Smooth muscle cell (in vitro differentiated cells): ENCODE measurements around the gene KCTD8. TPM values are rescaled to one million over a fixed set of nuclear protein-coding genes. Genes with fewer than 3 reads are reported as not detected.
"Not testable (repeated sequence)": the region's sequence is repeated elsewhere in the genome, so short reads cannot be mapped to it uniquely, and the experiment has no call there.

ENCODE experiments used
- DNase-seq: peaks from one replicate; lab custom pipeline; 2025; ENCODE audit not compliant: unreplicated experiment; lab: John Stamatoyannopoulos, UW
- H2AFZ ChIP-seq: fragments of 200-600 bp; sonication (generic); 2 replicates; pipeline ENCODE4 v1.6.0; 2016; ENCODE audit warnings: antibody characterized with exemption, low read depth, mild to moderate bottlenecking
- H3F3A ChIP-seq: fragments of 200-600 bp; sonication (generic); 2 replicates; pipeline ENCODE4 v1.6.0; 2017; ENCODE audit warnings: antibody characterized with exemption, low read depth
- H3K27ac ChIP-seq: fragments of 200-600 bp; sonication (generic); 2 replicates; pipeline ENCODE4 v1.5.1; 2016; ENCODE audit warnings: low read depth, mild to moderate bottlenecking
- H3K27me3 ChIP-seq: fragments of 200-600 bp; sonication (generic); 2 replicates; pipeline ENCODE4 v1.6.1; 2016; ENCODE audit warnings: low read depth, mild to moderate bottlenecking
- H3K36me3 ChIP-seq: fragments of 200-600 bp; sonication (generic); 2 replicates; pipeline ENCODE4 v1.5.1; 2016; ENCODE audit warnings: low read depth
- H3K4me1 ChIP-seq: fragments of 200-600 bp; sonication (generic); 2 replicates; pipeline ENCODE4 v1.5.1; 2016; ENCODE audit warnings: low read depth
- H3K4me2 ChIP-seq: fragments of 200-600 bp; sonication (generic); 2 replicates; pipeline ENCODE4 v1.6.0; 2016; ENCODE audit warnings: mild to moderate bottlenecking
- H3K4me3 ChIP-seq: fragments of 200-600 bp; sonication (generic); 2 replicates; pipeline ENCODE4 v1.5.1; 2016; ENCODE audit warnings: mild to moderate bottlenecking
- H3K79me2 ChIP-seq: fragments of 200-600 bp; sonication (generic); 2 replicates; pipeline ENCODE4 v1.6.0; 2016; ENCODE audit warnings: low read depth, mild to moderate bottlenecking
- H3K9ac ChIP-seq: fragments of 200-600 bp; sonication (generic); 2 replicates; pipeline ENCODE4 v1.6.0; 2016; ENCODE audit warnings: low read depth
- H3K9me3 ChIP-seq: fragments of 200-600 bp; sonication (generic); replicated peaks from 2 replicates; pipeline ENCODE4 v1.5.1; 2016; ENCODE audit warnings: low read depth
- H4K20me1 ChIP-seq: fragments of 200-600 bp; sonication (generic); 2 replicates; pipeline ENCODE4 v1.6.0; 2016; ENCODE audit warnings: low read depth
- WGBS: methylation state at CpG from one replicate; pipeline ENCODE4 v1.1.7; 2016; ENCODE audit warnings: low lambda C conversion rate; 5-methylcytosine and 5-hydroxymethylcytosine counted together
- polyA plus RNA-seq: library from polyadenylated mRNA; unstranded; fragments of >200 nt; fragmentation: Nextera tagmentation; extraction: Ambion mirVana; gene quantifications from 2 replicates; pipeline ENCODE4 v1.2.1, GENCODE V29; 2016
- total RNA-seq: library from RNA; depleted of rRNA; stranded (reverse); fragments of >200 nt; gene quantifications from 2 replicates; pipeline ENCODE4 v1.2.3, GENCODE V29; 2014
- TF ChIP-seq, protein P1 (sequence below): fragments of 200-600 bp; sonication (generic); IDR thresholded peaks from 2 replicates; pipeline ENCODE4 v1.5.1; 2017; ENCODE audit warnings: borderline replicate concordance, mild to moderate bottlenecking, antibody characterized with exemption; ENCODE audit not compliant: insufficient read depth, poor library complexity, severe bottlenecking

Gene KCTD8
- total and polyA plus RNA-seq, 2 experiments from 2014 or later, result not detected

- Histone ChIP-seq H3K9me3 (no peaks in the 10 kb centered on the region), H3K27ac (no peak overlapping the region), H3K4me3 (no peak overlapping the region), H3K4me1 (no peaks in the 10 kb centered on the region), H3K27me3 (no peaks in the 10 kb centered on the region), H3K36me3 (no peaks in the 10 kb centered on the region), H3F3A (no peaks in the 10 kb centered on the region), H3K9ac (no peak overlapping the region), H3K4me2 (no peak overlapping the region), H4K20me1 (no peaks in the 10 kb centered on the region), H2AFZ (no peak overlapping the region), H3K79me2 (no peaks in the 10 kb centered on the region)
- TF ChIP-seq, protein P1, sequence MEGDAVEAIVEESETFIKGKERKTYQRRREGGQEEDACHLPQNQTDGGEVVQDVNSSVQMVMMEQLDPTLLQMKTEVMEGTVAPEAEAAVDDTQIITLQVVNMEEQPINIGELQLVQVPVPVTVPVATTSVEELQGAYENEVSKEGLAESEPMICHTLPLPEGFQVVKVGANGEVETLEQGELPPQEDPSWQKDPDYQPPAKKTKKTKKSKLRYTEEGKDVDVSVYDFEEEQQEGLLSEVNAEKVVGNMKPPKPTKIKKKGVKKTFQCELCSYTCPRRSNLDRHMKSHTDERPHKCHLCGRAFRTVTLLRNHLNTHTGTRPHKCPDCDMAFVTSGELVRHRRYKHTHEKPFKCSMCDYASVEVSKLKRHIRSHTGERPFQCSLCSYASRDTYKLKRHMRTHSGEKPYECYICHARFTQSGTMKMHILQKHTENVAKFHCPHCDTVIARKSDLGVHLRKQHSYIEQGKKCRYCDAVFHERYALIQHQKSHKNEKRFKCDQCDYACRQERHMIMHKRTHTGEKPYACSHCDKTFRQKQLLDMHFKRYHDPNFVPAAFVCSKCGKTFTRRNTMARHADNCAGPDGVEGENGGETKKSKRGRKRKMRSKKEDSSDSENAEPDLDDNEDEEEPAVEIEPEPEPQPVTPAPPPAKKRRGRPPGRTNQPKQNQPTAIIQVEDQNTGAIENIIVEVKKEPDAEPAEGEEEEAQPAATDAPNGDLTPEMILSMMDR, result no peak
- WGBS, result 95% methylated on average over 1 of the region's 1 CpG
- no peak for DNase-seq
These were observed 254.2 kb downstream of the KCTD8 start for GRCh38 chr4:44194365-44194764.

DNA sequence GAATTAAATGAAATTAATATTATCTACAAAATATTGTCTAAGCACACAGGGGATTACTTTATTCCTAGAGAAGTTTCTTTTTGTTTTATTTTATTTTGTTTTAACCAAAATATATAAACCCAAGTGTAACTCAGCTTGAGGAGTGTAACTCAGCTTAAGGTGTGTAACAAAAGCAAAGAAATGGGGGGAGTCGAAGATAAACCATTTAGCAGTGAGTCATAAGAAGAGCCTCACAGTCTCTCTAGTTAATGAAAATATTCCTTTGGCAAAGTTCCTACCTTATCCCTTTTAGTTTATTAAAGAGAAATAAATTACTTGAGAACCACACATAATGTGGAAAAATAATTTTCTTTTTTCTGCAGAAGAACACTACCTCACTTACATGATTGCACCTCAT, 261.8 kb downstream of the KCTD8 start:
- H3K4me3 ChIP-seq, result no peak overlapping the region
- H3K4me2 ChIP-seq, result no peak overlapping the region
- DNase-seq, result no peak
- no peaks in the 10 kb centered on the region for H3K9me3 ChIP-seq
- no peak overlapping the region for H3K27ac ChIP-seq
- H3K4me1 ChIP-seq, result no peaks in the 10 kb centered on the region
- no peak overlapping the region for H2AFZ ChIP-seq
- TF ChIP-seq, protein P1, result no peak
- no peaks in the 10 kb centered on the region for H3K27me3 ChIP-seq
- no peaks in the 10 kb centered on the region for H3F3A ChIP-seq
- H4K20me1 ChIP-seq, result no peaks in the 10 kb centered on the region
- no peaks in the 10 kb centered on the region for H3K36me3 ChIP-seq
- no peak overlapping the region for H3K9ac ChIP-seq
- 89% methylated on average over 1 of the region's 1 CpG for WGBS
- H3K79me2 ChIP-seq, result no peaks in the 10 kb centered on the region

- Histone ChIP-seq H3K36me3 (no peaks in the 10 kb centered on the region), H2AFZ (no peak overlapping the region), H3K9ac (no peak overlapping the region), H3K4me3 (no peak overlapping the region), H3K27ac (no peak overlapping the region), H3K4me2 (no peak overlapping the region), H3K4me1 (no peaks in the 10 kb centered on the region), H3F3A (no peaks in the 10 kb centered on the region), H3K27me3 (no peaks in the 10 kb centered on the region), H4K20me1 (no peaks in the 10 kb centered on the region), H3K9me3 (no peaks in the 10 kb centered on the region), H3K79me2 (no peaks in the 10 kb centered on the region)
- TF ChIP-seq, protein P1, result no peak
- WGBS, result 90% methylated on average over 23 of the region's 23 CpGs
- DNase-seq, result no peak
These were observed 262.3 kb downstream of the KCTD8 start for GRCh38 chr4:44186096-44186849.

GRCh38 chr4:44181491-44182349, 266.9 kb downstream of the KCTD8 start:
- WGBS, result 93% methylated on average over 32 of the region's 54 CpGs

DNA sequence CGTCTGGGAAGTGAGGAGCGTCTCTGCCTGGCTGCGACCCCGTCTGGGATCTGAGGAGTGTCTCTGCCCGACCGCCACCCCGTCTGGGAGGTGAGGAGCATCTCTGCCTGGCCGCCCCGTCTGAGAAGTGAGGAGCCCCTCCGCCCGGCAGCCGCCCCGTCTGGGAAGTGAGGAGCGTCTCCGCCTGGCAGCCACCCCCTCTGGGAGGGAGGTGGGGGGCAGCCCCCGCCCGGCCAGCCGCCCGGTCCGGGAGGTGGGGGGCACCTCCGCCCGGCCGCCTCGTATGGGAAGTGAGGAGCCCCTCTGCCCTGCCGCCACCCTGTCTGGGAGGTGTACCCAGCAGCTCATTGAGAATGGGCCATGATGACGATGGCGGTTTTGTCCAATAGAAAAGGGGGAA, 280.8 kb downstream of the KCTD8 start:
- 95% methylated on average over 20 of the region's 27 CpGs for WGBS
- H3K27me3 ChIP-seq, H2AFZ ChIP-seq, H3K4me1 ChIP-seq, H4K20me1 ChIP-seq, H3K9me3 ChIP-seq, H3K4me2 ChIP-seq, H3K36me3 ChIP-seq, H3K9ac ChIP-seq, H3F3A ChIP-seq, DNase-seq, H3K27ac ChIP-seq, H3K4me3 ChIP-seq, H3K79me2 ChIP-seq: not testable (repeated sequence)

More at GRCh38 chr4:44181491-44182349, 266.9 kb downstream of the KCTD8 start:
- H3K9ac ChIP-seq, H2AFZ ChIP-seq, H3F3A ChIP-seq, H3K27me3 ChIP-seq, H3K79me2 ChIP-seq, H3K4me3 ChIP-seq, H3K9me3 ChIP-seq, H3K4me2 ChIP-seq, DNase-seq, H4K20me1 ChIP-seq, H3K4me1 ChIP-seq, H3K27ac ChIP-seq, H3K36me3 ChIP-seq: not testable (repeated sequence)
